Measurements from ENCODE around the gene MINDY3. TPM values are rescaled to one million over a fixed set of nuclear protein-coding genes. Genes with fewer than 3 reads are reported as not detected.
"Not testable (repeated sequence)": the region's sequence is repeated elsewhere in the genome, so short reads cannot be mapped to it uniquely, and the experiment has no call there.

The MINDY3 gene
- polyA plus RNA-seq, 3 donors, result 42.9 to 45.1 (median 44.9) TPM

DNA sequence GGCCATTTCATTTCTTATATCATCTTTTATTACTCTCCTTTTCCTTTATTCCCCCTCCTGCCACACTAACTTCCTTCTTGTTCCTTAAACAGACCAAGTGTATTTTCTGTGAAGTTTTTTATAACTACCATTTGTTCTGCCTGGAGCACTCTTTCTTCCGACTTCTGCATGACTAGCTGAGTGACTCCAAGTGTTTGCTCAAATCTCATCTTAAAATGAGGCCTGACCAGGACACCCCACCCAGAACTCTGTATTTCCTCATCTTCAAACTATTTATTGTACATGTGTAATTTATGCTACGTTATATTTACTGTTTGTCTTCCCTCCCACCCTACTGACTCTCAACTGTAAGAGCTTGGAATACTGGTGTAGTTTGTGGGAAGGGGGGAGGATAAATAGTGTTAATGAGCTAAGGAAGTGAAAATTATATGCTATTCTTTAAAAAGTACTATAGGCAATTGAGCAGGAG is 3.2 kb downstream of the MINDY3 start:
- no peak for DNase-seq (ENCODE audit: low read depth in 3 of 3, low spot score in 2 of 3)

DNA sequence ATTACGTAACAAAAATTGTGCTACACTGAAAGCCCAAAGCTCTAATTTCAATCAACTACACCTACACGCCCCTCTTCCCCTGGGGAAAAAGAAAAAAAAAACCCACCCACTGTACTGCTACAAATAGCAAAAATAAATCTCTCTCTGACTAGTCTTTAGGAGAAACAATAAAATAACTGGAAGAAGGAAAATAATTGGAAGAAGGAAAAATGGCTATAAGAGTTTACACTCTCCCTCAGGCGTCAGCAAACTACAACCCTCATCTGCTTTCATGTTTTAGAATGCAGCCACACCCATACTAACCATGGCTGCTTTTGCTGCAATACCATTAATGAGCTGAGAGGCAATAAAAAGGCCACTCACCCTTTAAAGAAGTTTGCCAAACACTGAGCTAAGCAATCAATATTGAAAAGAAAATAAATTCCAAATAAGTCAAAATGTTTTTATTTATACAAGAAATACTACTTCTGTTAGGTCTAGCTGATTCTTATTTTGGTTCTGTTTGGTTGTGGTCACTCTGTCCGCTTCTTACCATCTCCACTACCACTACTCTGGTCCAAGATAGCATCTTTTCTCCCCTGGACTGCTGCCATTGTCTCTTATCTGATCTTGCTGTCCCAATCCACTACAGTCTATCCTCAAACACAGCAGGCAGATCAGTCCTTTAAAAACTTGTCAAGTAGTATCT is 3.8 kb downstream of the MINDY3 start:
- DNase-seq (ENCODE audit: low read depth in 3 of 3, low spot score in 2 of 3), result no peak

DNA sequence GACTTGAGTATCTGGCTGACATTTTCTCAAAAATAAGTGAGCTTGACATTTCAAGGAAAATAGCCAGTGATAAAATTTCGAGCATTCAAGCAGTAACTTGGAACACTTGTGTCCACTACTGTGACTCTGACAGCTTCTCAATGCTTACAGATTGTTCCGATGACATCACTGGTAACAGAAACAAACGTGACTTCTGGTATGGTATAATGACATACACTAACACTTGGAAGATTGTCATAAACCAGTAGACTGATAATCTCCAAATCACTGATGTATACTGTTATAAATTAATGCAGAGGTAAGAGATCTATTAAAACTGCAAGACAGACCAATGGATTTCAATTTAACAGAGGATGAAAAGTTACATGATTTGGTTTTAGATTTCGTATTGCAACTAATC is 6.5 kb downstream of the MINDY3 start:
- no peak for DNase-seq (ENCODE audit: low read depth in 3 of 3, low spot score in 2 of 3)

- no peak for DNase-seq (ENCODE audit: low read depth in 3 of 3, low spot score in 2 of 3)
Measured at GRCh38 chr10:15852111-15852557, 8.2 kb downstream of the MINDY3 start.

DNA sequence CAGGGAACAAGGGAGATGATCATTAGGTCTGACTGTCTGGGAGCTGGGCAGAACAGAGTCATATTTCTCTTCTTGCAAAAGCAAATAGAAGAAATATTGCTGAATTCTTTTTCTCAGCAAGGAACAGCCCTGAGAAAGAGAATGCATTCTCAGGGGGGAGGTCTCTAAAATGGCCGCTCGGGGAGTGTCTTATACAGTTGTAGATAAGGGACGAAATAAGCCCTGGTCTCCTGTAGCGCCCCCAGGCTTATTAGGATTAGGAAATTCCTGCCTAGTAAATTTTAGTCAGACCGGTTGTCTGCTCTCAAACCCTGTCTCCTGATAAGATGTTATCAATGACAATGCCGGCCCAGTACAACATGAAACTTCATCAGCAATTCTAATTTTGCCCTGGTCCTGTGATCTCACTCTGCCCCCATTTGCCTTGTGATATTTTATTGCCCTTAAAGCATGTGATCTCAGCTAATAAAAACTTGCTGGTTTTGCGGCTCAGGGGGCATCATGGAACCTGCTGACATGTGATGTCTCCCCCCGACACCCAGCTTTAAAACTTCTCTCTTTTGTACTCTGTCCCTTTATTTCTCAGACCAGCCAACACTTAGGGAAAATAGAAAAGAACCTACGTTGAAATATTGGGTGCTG is 9.8 kb downstream of the MINDY3 start:
- DNase-seq (ENCODE audit: low read depth in 3 of 3, low spot score in 2 of 3), result not testable (repeated sequence)

DNA sequence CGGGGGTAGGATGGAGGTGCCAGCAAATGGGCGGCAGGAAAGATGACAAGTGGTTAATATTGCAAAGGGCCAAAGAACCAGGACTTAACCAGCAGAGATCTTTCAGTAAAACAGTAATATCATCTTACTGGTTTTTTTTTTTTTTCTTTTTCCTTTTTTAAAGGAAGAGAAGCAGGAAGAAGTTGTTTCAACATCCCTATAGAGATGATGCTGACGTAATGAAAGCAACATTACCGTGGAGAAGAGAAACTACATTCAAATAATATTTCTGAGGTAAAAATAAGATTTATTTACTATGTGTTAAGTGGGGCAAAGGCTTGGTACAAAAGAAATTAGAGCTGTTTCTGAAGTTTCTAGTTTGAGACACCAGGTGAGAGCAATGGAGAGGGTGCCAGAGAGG is 11.0 kb downstream of the MINDY3 start:
- DNase-seq (ENCODE audit: low read depth in 3 of 3, low spot score in 2 of 3), result no peak

DNA sequence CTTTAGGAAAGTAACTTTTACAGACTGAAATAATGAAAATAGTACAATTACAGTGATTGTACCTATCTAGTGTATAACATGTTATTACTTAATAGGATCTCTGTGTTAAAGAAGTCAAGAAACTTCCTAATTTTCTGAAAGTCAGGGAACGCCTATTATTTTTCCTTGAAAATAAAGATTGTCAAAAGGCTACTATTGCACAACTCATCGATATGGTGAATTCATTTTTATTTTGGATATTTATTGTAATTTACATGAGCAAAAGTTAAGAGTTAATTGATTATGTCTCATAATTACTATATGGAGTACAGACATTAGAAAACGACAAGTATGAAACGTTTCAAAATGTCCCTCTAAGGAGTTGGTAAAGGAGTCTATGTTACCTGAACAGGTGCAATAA is 12.8 kb downstream of the MINDY3 start:
- no peak for DNase-seq (ENCODE audit: low read depth in 3 of 3, low spot score in 2 of 3)

DNA sequence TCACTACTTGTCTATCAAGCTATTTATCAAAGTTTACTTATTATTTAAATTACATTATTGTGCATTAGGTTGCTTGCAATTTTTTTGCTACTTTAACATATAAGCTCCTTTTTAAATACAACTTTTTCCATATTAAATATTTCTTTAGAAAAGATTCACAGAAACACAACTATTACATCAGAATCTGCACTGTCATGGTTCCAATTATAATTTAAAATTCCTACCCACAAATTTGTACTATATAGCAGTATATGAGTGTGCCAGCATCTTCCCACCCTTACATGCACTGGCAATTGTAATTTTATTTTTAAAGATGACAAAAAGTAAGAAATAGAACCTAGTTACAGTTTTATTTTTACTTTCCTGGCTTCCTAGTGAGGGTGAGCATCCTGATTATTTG is 15.8 kb downstream of the MINDY3 start:
- DNase-seq (ENCODE audit: low read depth in 3 of 3, low spot score in 2 of 3), result no peak

GRCh38 chr10:15843695-15844094 is 16.6 kb downstream of the MINDY3 start:
- no peak for DNase-seq (ENCODE audit: low read depth in 3 of 3, low spot score in 2 of 3)

- no peak for DNase-seq (ENCODE audit: low read depth in 3 of 3, low spot score in 2 of 3)
Measured at GRCh38 chr10:15842556-15843169, 17.6 kb downstream of the MINDY3 start.

GRCh38 chr10:15841696-15842095 is 18.6 kb downstream of the MINDY3 start:
- no peak for DNase-seq (ENCODE audit: low read depth in 3 of 3, low spot score in 2 of 3)

- DNase-seq (ENCODE audit: low read depth in 3 of 3, low spot score in 2 of 3), result no peak
Measured at GRCh38 chr10:15836807-15837206, 23.5 kb downstream of the MINDY3 start.

DNA sequence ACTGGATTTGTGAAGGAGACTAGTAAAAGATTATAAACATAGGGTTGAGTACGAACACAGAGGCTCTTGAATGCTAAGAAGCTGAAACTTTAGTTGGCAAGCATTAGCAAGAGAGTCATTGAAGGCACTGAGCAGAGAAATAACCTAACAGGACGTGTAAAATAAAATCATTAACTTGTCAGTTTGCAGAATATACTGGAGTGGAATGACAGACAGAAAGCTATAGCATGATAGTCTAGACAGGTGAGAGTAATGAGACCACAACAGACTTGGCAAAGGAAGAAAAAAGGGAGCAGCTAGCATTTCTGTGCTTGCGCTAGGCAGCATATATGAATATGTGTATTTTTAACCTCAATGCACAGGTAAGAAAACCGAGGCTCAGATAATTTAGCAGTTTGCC is 30.8 kb downstream of the MINDY3 start:
- DNase-seq (ENCODE audit: low read depth in 3 of 3, low spot score in 2 of 3), result no peak

DNA sequence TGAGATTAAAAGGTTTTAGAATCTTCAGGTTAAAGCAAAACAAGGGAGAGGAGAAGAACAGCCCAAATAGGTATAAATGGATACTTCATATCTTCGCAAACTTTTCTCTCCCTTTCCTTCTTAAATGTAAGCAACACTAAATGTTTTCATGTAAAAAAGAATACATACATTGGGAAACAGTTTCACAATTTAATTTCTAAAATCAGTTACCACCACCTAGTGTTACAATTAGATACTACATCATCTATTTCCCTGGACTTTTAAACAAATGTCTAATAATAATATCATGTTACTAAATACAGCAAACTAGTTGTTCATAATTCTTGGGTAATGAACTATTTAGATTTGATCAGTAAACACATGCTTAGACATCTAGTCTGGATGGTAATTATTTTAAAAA is 35.8 kb downstream of the MINDY3 start:
- DNase-seq (ENCODE audit: low read depth in 3 of 3, low spot score in 2 of 3), result peak in 1 of 3 donors; percentile 27

DNA sequence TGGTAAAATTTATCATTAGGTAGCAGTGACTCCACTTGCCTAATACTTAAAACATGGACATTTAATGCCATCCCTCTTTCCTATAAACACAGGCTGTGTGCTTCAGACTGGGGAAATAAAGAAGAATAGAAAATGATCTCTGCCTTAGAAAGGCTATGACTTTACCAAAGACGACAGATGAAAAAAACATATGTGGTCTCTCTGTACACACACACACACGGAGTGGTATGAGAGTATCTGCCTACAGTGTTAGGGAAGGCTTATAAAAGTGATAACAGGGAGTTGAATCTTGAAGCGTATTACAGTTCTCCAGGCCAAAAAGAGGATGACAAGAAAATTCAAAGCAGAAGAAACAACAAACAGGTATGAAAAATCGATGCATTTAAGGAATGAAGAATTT is 38.2 kb downstream of the MINDY3 start:
- no peak for DNase-seq (ENCODE audit: low read depth in 3 of 3, low spot score in 2 of 3)

GRCh38 chr10:15821046-15821683 is 39.1 kb downstream of the MINDY3 start:
- no peak for DNase-seq (ENCODE audit: low read depth in 3 of 3, low spot score in 2 of 3)

DNA sequence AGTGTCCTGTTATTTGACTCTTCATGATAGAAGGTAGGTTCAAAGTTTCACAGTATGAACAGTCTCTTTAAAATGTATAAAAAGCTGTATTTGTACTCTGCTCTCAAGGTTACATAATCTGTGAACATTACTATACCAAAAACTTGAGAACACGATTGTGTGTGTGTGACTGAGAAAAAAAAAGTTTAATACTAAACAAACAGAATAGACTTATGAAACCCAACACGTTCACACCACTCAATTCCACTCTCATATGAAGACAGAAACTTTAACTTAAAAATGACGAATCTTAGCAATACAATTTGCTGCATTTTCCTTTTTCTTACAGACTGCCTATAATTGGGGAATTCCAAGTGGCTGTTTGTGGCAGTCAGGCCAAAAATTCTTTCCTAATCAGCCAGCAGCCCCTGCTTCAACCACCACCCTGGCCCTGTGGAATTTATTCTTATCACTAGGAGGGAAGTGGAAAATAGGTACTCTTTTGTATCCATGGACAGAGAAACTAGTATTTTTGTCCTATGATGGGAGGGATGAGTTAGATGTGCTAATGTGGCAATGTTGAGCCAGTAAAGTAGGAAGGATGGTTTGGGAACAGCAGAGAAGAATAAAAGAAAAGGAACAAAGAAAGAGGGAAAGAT is 42.8 kb downstream of the MINDY3 start:
- no peak for DNase-seq (ENCODE audit: low read depth in 3 of 3, low spot score in 2 of 3)

DNA sequence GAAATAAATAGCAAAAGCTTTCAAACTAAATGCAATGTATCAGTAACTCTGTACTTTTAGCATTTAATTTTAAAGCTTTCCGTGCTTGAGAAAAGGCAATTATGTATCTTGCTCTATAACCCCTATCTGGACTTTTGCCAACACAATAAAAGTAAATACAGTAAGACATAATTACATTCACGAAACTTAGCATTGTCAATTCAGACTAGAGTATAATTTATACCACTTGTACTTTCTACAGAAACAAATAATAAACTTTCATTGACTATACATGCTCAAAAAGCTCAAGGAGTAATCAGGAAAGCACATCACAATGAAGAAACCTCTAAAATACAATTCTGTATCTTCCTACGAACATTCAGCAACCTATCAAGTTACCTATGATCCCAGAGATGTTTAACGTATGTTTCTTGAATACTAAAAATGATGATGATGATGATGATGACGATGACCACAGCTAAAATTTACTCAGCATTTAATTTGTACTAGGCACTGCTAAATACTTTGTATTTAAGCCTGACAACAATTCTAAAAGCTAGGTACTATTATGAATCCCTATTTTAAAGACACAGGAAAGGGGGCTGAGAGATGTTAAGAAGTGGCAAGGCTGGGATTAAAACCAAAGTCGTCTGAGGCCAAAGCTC is 44.9 kb downstream of the MINDY3 start:
- no peak for DNase-seq (ENCODE audit: low read depth in 3 of 3, low spot score in 2 of 3)

DNA sequence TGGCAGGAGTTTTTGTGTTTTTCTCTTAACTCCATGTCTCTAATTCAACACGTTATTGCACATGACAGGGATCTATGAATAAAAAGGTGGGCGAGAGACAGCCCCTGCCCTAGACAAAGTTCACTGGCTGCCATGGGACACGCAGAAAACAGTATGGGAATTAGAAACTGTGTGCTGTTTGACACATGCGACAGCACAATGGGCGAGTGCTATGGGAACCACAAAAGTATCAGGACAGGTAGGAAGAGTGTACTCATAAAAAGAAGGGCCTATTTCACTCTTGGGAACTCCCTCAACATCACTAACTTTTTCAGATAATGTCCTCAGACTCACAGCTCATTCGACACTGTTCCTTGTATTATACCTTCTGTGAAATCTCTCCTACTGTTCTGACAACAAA is 45.7 kb downstream of the MINDY3 start:
- no peak for DNase-seq (ENCODE audit: low read depth in 3 of 3, low spot score in 2 of 3)

- no peak for DNase-seq (ENCODE audit: low read depth in 3 of 3, low spot score in 2 of 3)
Measured at GRCh38 chr10:15813415-15813814, 46.9 kb downstream of the MINDY3 start.

- no peak for DNase-seq (ENCODE audit: low read depth in 3 of 3, low spot score in 2 of 3)
Measured at GRCh38 chr10:15809450-15809849, 50.9 kb downstream of the MINDY3 start.
